ENCODE data around the gene ROR1. TPM values are rescaled to one million over a fixed set of nuclear protein-coding genes. Genes with fewer than 3 reads are reported as not detected.
A peak's percentile ranks its signal among the peaks of the same experiment; 100 is the strongest.

The ROR1 gene
- total RNA-seq, 4 donors from 2014 or later = 0.73 to 2.6 (median 1.4) TPM

GRCh38 chr1:63908016-63908415 is 134.2 kb downstream of the ROR1 start:
- intact Hi-C loops (cut with DNase I) = no loop called here
- no peaks in the 10 kb centered on the region for H3K9me3 ChIP-seq
- H3K27ac ChIP-seq = no peak overlapping the region
- H3K36me3 ChIP-seq = no peaks in the 10 kb centered on the region
- DNase-seq = no peak
- H3K4me1 ChIP-seq = no peaks in the 10 kb centered on the region
- no peak overlapping the region for H3K4me3 ChIP-seq (replicated peaks in 1 of 3)
- no peaks in the 10 kb centered on the region for H3K27me3 ChIP-seq
- TF ChIP-seq CTCF (IDR thresholded peaks at IDR 0.05) (no peak), POLR2A (IDR thresholded peaks at IDR 0.05) (no peak)
- whole genome bisulfite sequencing, 2 donors = 94 to 100% methylated on average over 1 of the region's 1 CpG

GRCh38 chr1:63909526-63909925 is 135.7 kb downstream of the ROR1 start:
- Histone ChIP-seq H3K4me3 (replicated peaks in 1 of 3) (no peak overlapping the region), H3K9me3 (no peaks in the 10 kb centered on the region), H3K27ac (no peak overlapping the region), H3K4me1 (peaks cover 2 to 11% of the 10 kb centered on the region in 2 donors), H3K27me3 (no peaks in the 10 kb centered on the region), H3K36me3 (no peaks in the 10 kb centered on the region)
- no peak for TF ChIP-seq CTCF (IDR thresholded peaks at IDR 0.05)
- no peak for TF ChIP-seq POLR2A (IDR thresholded peaks at IDR 0.05)
- intact Hi-C loops (cut with DNase I) = no loop called here
- DNase-seq = no peak
- 78 to 80% methylated on average over 6 of the region's 6 CpGs for WGBS, 2 donors

GRCh38 chr1:63911049-63911448 is 137.2 kb downstream of the ROR1 start:
- peaks cover 2 to 13% of the 10 kb centered on the region in 2 donors for H3K4me1 ChIP-seq
- DNase-seq = no peak

GRCh38 chr1:63912643-63913042 is 138.8 kb downstream of the ROR1 start:
- DNase-seq = no peak
- 70 to 77% methylated on average over 5 of the region's 5 CpGs for WGBS, 2 donors

More at GRCh38 chr1:63911049-63911448, 137.2 kb downstream of the ROR1 start:
- 85 to 89% methylated on average over 4 of the region's 4 CpGs for WGBS, 2 donors
- H3K36me3 ChIP-seq = no peaks in the 10 kb centered on the region
- intact Hi-C loops (cut with DNase I) = no loop called here
- no peak for TF ChIP-seq POLR2A (IDR thresholded peaks at IDR 0.05)
- TF ChIP-seq CTCF (IDR thresholded peaks at IDR 0.05) = no peak
- no peak overlapping the region for H3K4me3 ChIP-seq (replicated peaks in 1 of 3)
- no peaks in the 10 kb centered on the region for H3K9me3 ChIP-seq
- no peaks in the 10 kb centered on the region for H3K27me3 ChIP-seq
- no peak overlapping the region for H3K27ac ChIP-seq

GRCh38 chr1:63913533-63913932 is 139.7 kb downstream of the ROR1 start:
- 37 to 51% methylated on average over 10 of the region's 10 CpGs for WGBS, 2 donors
- peaks cover 2 to 13% of the 10 kb centered on the region in 2 donors for H3K4me1 ChIP-seq
- no peak for TF ChIP-seq POLR2A (IDR thresholded peaks at IDR 0.05)
- no peak for TF ChIP-seq CTCF (IDR thresholded peaks at IDR 0.05)
- no peaks in the 10 kb centered on the region for H3K36me3 ChIP-seq
- no peak overlapping the region for H3K4me3 ChIP-seq (replicated peaks in 1 of 3)
- H3K9me3 ChIP-seq = no peaks in the 10 kb centered on the region
- intact Hi-C loops (cut with DNase I) = no loop called here
- H3K27ac ChIP-seq = no peak overlapping the region
- no peaks in the 10 kb centered on the region for H3K27me3 ChIP-seq
- DNase-seq = peak in 1 of 2 donors; percentile 3

More at GRCh38 chr1:63912643-63913042, 138.8 kb downstream of the ROR1 start:
- no peak overlapping the region for H3K4me3 ChIP-seq (replicated peaks in 1 of 3)
- no peaks in the 10 kb centered on the region for H3K36me3 ChIP-seq
- H3K27ac ChIP-seq = no peak overlapping the region
- peaks cover 2 to 13% of the 10 kb centered on the region in 2 donors for H3K4me1 ChIP-seq
- no peaks in the 10 kb centered on the region for H3K9me3 ChIP-seq
- no peaks in the 10 kb centered on the region for H3K27me3 ChIP-seq
- intact Hi-C loops (cut with DNase I) = no loop called here
- TF ChIP-seq CTCF (IDR thresholded peaks at IDR 0.05) = no peak
- no peak for TF ChIP-seq POLR2A (IDR thresholded peaks at IDR 0.05)

Measured in thyroid gland (tissue), 4 donors.